Activated CD8-positive, alpha-beta memory T cell treated with anti-CD3 and anti-CD28 coated beads, Interleukin-2, amount 10 ng/mL, durations not matched to agents 7 days and 5 days (primary cell): Measurements from ENCODE around the gene CROCC2. TPM values are rescaled to one million over a fixed set of nuclear protein-coding genes. Genes with fewer than 3 reads are reported as not detected.
A peak's percentile ranks its signal among the peaks of the same experiment; 100 is the strongest.
"Not testable (repeated sequence)": the region's sequence is repeated elsewhere in the genome, so short reads cannot be mapped to it uniquely, and the experiment has no call there.

Source experiments
- ATAC-seq: fragments of 150-1000 bp; cut with Tn5 transposase; one replicate; pipeline ENCODE4 v1.10.0; 2021; ENCODE audit warnings: moderate library complexity
- CTCF ChIA-PET: fragments of 350-600 bp; sonication (Branson Sonifier 250); formaldehyde crosslinking; loops from one replicate; lab custom pipeline; 2021; ENCODE audit warnings: antibody characterized with exemption; lab: Charles Lee
- DNase-seq: peaks from one replicate; pipeline ENCODE4 v3.0.0-alpha.2; 2020
- H3K27ac Mint-ChIP-seq: one replicate; pipeline ENCODE4 v1.8.0; 2021; ENCODE audit warnings: mild to moderate bottlenecking, mixed read lengths
- H3K27me3 Mint-ChIP-seq: one replicate; pipeline ENCODE4 v1.8.0; 2021; ENCODE audit warnings: mixed read lengths
- H3K36me3 Mint-ChIP-seq: one replicate; pipeline ENCODE4 v1.8.0; 2021; ENCODE audit warnings: mild to moderate bottlenecking, mixed read lengths
- H3K4me1 Mint-ChIP-seq: one replicate; pipeline ENCODE4 v1.8.0; 2021; ENCODE audit warnings: mixed read lengths
- H3K4me3 Mint-ChIP-seq: one replicate; pipeline ENCODE4 v1.8.0; 2021; ENCODE audit warnings: mild to moderate bottlenecking, moderate library complexity, mixed read lengths
- H3K9me3 Mint-ChIP-seq: one replicate; pipeline ENCODE4 v1.8.0; 2022; ENCODE audit warnings: low read depth, mixed read lengths
- total RNA-seq, 2 experiments: library from RNA; stranded (reverse); gene quantifications; one replicate each; pipeline ENCODE4 v1.2.3, GENCODE V29; 2021

CROCC2 gene
- total RNA-seq, 2 experiments from 2014 or later: not detected

GRCh38 chr2:240975903-240976302, 69.8 kb downstream of the CROCC2 start:
- DNase-seq, H3K4me1 Mint-ChIP-seq, H3K9me3 Mint-ChIP-seq, H3K36me3 Mint-ChIP-seq, ATAC-seq, H3K27ac Mint-ChIP-seq, H3K4me3 Mint-ChIP-seq, CTCF ChIA-PET: not testable (repeated sequence)
- peaks cover 13% of the 10 kb centered on the region for H3K27me3 Mint-ChIP-seq

- peaks cover 5% of the 10 kb centered on the region for H3K27me3 Mint-ChIP-seq
- CTCF ChIA-PET: interaction anchor here (1.1 kb wide), 1 partner anchor 54 kb away, joined by 3 read pairs; no protein-coding TSS in a partner anchor
- no peak overlapping the region for H3K4me3 Mint-ChIP-seq
- no peak overlapping the region for H3K27ac Mint-ChIP-seq
- no peak for ATAC-seq
- no peaks in the 10 kb centered on the region for H3K36me3 Mint-ChIP-seq
- H3K4me1 Mint-ChIP-seq: no peaks in the 10 kb centered on the region
- H3K9me3 Mint-ChIP-seq: no peaks in the 10 kb centered on the region
- no peak for DNase-seq
Observed at GRCh38 chr2:240981280-240981679, 75.1 kb downstream of the CROCC2 start.

GRCh38 chr2:240981871-240982800, 76.0 kb downstream of the CROCC2 start:
- no peak overlapping the region for H3K27ac Mint-ChIP-seq
- CTCF ChIA-PET: interaction anchor here (0.9 to 1.4 kb wide), 3 partner anchors 10 to 55 kb away, joined by 3 to 5 read pairs (median 3); no protein-coding TSS in a partner anchor
- H3K4me1 Mint-ChIP-seq: no peaks in the 10 kb centered on the region
- H3K9me3 Mint-ChIP-seq: no peaks in the 10 kb centered on the region
- no peak overlapping the region for H3K4me3 Mint-ChIP-seq
- DNase-seq (no peak), ATAC-seq (no peak)
- no peaks in the 10 kb centered on the region for H3K36me3 Mint-ChIP-seq
- peaks cover 5% of the 10 kb centered on the region for H3K27me3 Mint-ChIP-seq

GRCh38 chr2:240982821-240983281, 76.7 kb downstream of the CROCC2 start:
- H3K9me3 Mint-ChIP-seq: no peaks in the 10 kb centered on the region
- H3K4me1 Mint-ChIP-seq: no peaks in the 10 kb centered on the region
- CTCF ChIA-PET: interaction anchor here (0.9 to 1.4 kb wide), 3 partner anchors 10 to 77 kb away, joined by 3 to 5 read pairs (median 3); no protein-coding TSS in a partner anchor

GRCh38 chr2:240983361-240983995, 77.3 kb downstream of the CROCC2 start:
- Mint-ChIP-seq H3K9me3 (no peaks in the 10 kb centered on the region), H3K4me3 (no peak overlapping the region), H3K27ac (no peak overlapping the region), H3K36me3 (no peaks in the 10 kb centered on the region), H3K27me3 (peaks cover 5% of the 10 kb centered on the region), H3K4me1 (no peaks in the 10 kb centered on the region)
- no peak for DNase-seq
- CTCF ChIA-PET: interaction anchor here (0.6 to 1.4 kb wide), 3 partner anchors 11 to 95 kb away, joined by 3 to 5 read pairs (median 5); no protein-coding TSS in a partner anchor
- peak; percentile 78 for ATAC-seq

More at GRCh38 chr2:240982821-240983281, 76.7 kb downstream of the CROCC2 start:
- no peak overlapping the region for H3K27ac Mint-ChIP-seq
- no peak overlapping the region for H3K4me3 Mint-ChIP-seq
- ATAC-seq: no peak
- H3K27me3 Mint-ChIP-seq: peaks cover 5% of the 10 kb centered on the region
- no peaks in the 10 kb centered on the region for H3K36me3 Mint-ChIP-seq
- DNase-seq: no peak

GRCh38 chr2:240983996-240984498, 77.9 kb downstream of the CROCC2 start:
- Mint-ChIP-seq H3K4me3 (no peak overlapping the region), H3K9me3 (no peaks in the 10 kb centered on the region), H3K4me1 (no peaks in the 10 kb centered on the region), H3K27ac (no peak overlapping the region), H3K36me3 (no peaks in the 10 kb centered on the region), H3K27me3 (peaks cover 5% of the 10 kb centered on the region)
- ATAC-seq (no peak), DNase-seq (no peak)
- CTCF ChIA-PET: interaction anchor here (0.6 to 1.0 kb wide), 2 partner anchors 76 to 94 kb away, joined by 3 to 5 read pairs; no protein-coding TSS in a partner anchor

- H3K4me1 Mint-ChIP-seq: no peaks in the 10 kb centered on the region
- H3K9me3 Mint-ChIP-seq: no peaks in the 10 kb centered on the region
- ATAC-seq: no peak
- CTCF ChIA-PET: no interaction called here
- no peak for DNase-seq
- no peak overlapping the region for H3K4me3 Mint-ChIP-seq
- no peak overlapping the region for H3K27ac Mint-ChIP-seq
- peaks cover 5% of the 10 kb centered on the region for H3K27me3 Mint-ChIP-seq
- no peaks in the 10 kb centered on the region for H3K36me3 Mint-ChIP-seq
Observed at GRCh38 chr2:240985881-240986786, 80.0 kb downstream of the CROCC2 start.

- DNase-seq: no peak
- Mint-ChIP-seq H3K27me3 (peaks cover 5% of the 10 kb centered on the region), H3K4me1 (no peaks in the 10 kb centered on the region), H3K27ac (no peak overlapping the region), H3K36me3 (no peaks in the 10 kb centered on the region), H3K4me3 (no peak overlapping the region), H3K9me3 (no peaks in the 10 kb centered on the region)
- ATAC-seq: no peak
- CTCF ChIA-PET: no interaction called here
Observed at GRCh38 chr2:240986787-240987411, 80.8 kb downstream of the CROCC2 start.

- Mint-ChIP-seq H3K4me1 (no peaks in the 10 kb centered on the region), H3K27ac (no peak overlapping the region), H3K27me3 (peaks cover 5% of the 10 kb centered on the region), H3K4me3 (no peak overlapping the region), H3K9me3 (no peaks in the 10 kb centered on the region), H3K36me3 (no peaks in the 10 kb centered on the region)
- ATAC-seq (no peak), DNase-seq (no peak)
- CTCF ChIA-PET: no interaction called here
Observed at GRCh38 chr2:240987588-240987987, 81.5 kb downstream of the CROCC2 start.

- Mint-ChIP-seq H3K27ac (no peak overlapping the region), H3K4me1 (no peaks in the 10 kb centered on the region), H3K4me3 (no peak overlapping the region), H3K9me3 (no peaks in the 10 kb centered on the region), H3K27me3 (no peaks in the 10 kb centered on the region), H3K36me3 (no peaks in the 10 kb centered on the region)
- CTCF ChIA-PET: no interaction called here
- no peak for DNase-seq
- no peak for ATAC-seq
Observed at GRCh38 chr2:240988146-240988545, 82.0 kb downstream of the CROCC2 start.

GRCh38 chr2:240988571-240989271, 82.6 kb downstream of the CROCC2 start:
- H3K4me3 Mint-ChIP-seq: no peak overlapping the region
- H3K36me3 Mint-ChIP-seq: no peaks in the 10 kb centered on the region
- no peak for DNase-seq
- no peak for ATAC-seq
- CTCF ChIA-PET: no interaction called here
- no peak overlapping the region for H3K27ac Mint-ChIP-seq
- no peaks in the 10 kb centered on the region for H3K27me3 Mint-ChIP-seq
- H3K4me1 Mint-ChIP-seq: no peaks in the 10 kb centered on the region
- H3K9me3 Mint-ChIP-seq: no peaks in the 10 kb centered on the region
